RPMI8226 (cell line): ENCODE measurements around the gene EVL.
"Not testable (repeated sequence)": the region's sequence is repeated elsewhere in the genome, so short reads cannot be mapped to it uniquely, and the experiment has no call there.

ENCODE experiments used
- DNase-seq: peaks from one replicate; pipeline ENCODE4 v3.0.0-alpha.2; 2015

EVL gene, protein sequence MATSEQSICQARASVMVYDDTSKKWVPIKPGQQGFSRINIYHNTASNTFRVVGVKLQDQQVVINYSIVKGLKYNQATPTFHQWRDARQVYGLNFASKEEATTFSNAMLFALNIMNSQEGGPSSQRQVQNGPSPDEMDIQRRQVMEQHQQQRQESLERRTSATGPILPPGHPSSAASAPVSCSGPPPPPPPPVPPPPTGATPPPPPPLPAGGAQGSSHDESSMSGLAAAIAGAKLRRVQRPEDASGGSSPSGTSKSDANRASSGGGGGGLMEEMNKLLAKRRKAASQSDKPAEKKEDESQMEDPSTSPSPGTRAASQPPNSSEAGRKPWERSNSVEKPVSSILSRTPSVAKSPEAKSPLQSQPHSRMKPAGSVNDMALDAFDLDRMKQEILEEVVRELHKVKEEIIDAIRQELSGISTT

GRCh38 chr14:100065111-100065871 is at the start of gene EVL:
Gene EVL (plus strand): TSS chr14:100065422. CDS start chr14:100065501, 79 bp downstream.
- DNase-seq, result no peak

DNA sequence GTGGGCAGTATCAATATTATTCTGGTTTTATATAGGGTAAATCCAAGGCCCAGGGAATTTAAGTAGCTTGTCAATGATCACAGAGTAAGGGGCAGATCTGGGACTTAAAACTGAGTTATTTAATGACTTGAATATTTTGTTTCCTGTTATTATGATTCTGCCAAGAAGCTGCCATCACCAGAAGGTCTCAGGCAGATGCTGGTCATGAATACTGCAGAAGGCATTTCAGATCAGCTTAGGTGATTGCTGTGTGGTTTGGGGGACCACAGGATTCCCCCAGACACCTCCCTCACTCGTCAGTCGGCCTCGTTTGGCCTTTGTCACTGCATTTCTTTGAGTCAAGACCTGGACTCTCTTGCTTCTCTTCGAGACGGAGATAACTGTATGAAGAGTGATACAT is 47.7 kb upstream of the EVL start:
- DNase-seq, result no peak

- DNase-seq, result no peak
Observed at GRCh38 chr14:100018054-100018453, 47.2 kb upstream of the EVL start.

- DNase-seq, result no peak
Observed at GRCh38 chr14:100018482-100018881, 46.7 kb upstream of the EVL start.

- DNase-seq, result no peak
Observed at GRCh38 chr14:100019156-100019744, 46.0 kb upstream of the EVL start.

DNA sequence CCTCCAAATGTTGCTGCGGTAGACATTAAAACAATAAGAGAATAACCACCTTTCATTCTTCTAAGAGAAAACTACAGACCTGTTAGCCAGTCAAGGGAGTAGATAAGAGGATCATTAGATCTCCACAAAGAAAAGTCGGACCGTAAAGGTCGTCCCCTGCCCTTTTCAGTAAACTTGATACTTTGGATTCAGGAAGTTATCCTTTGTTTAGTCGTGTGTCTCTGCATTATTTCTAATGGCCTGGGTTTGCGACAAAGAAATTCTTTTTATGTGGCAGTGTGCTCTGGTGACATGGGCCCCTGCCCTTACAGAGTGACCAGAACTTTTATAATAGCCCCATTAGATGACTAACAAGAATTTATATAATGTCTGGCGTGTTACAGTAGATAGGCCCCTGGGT is 44.6 kb upstream of the EVL start:
- DNase-seq, result no peak

DNA sequence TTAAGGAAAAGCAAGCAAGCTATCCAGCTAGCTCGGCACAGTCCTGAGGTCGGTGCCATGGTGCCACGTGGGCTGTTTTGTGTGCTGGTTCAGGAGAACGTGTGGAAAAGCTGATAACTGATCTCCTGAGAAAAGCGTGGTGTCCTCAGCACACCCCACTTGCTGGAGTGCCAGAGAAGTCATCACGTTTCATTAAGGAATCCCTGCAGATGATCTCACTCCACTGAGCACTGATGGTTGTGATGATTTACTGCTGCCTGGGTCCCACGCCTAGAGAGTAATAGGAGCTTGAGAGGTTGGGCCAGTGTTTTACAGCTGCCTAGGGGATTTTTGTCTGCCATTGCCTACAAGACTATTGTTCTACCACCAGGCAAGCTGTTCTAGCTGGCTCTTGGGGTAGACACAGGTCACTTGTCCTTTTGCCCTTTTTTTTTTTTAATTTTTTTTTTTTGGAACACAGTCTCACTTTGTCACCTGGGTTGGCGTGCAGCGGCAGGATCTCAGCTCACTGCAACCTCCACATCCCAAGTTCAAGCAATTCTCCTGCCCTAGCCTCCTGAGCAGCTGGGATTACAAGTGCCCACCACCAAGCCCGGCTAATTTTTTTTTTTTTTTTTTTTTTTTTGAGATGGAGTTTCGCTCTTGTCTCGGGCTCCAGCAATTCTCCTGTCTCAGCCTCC is 42.3 kb upstream of the EVL start:
- DNase-seq, result no peak

GRCh38 chr14:100025111-100025510 is 40.1 kb upstream of the EVL start:
- peak; percentile 19 for DNase-seq

GRCh38 chr14:100027771-100028490 is 37.3 kb upstream of the EVL start:
- DNase-seq, result no peak

DNA sequence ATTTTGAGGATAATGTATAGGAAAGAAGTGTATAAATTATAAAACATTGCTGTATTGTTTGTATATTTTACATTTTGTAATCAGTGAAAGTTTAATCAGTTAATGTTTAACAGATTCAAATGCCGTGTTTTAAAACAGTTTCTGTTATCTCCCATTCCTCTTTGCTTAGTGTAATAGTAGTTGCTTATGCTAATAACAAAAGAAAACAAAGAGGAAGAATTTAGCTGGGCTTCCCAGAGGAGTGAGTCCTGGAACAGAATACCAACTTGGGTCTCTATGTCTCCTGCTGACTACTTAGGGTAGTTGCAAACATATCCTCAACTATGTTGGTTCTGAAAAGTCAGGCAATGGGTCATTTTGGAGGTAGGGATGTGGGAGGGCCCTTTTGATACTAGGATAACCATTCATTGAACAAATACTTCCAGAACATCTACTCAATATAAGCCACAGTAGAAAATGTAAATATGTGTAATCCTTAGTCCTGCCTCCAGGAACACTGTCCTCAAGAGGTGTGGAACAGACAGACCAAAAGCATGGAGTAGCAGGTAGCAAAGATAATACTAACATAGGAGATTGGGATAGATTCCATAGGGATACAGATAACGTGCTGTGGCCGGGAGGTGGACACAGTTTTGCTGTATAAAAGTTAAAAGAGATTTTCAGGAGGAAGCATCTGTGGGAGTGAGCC is 36.1 kb upstream of the EVL start:
- DNase-seq, result no peak

DNA sequence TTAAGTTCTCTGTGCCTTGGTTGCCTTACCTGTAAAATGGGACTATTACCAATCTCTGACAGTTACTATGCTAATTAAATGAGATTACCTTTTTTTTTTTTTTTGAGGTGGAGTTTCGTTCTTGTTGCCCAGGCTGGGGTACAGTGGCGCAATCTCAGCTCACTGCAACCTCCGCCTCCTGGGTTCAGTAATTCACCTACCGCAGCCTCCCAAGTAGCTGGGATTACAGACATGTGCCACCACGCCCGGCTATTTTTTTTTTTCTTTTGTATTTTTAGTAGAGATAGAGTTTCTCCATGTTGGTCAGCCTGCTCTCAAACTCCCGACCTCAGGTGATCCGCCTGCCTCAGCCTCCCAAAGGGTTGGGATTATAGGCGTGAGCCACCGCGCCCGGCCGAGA is 35.2 kb upstream of the EVL start:
- not testable (repeated sequence) for DNase-seq

- no peak for DNase-seq
Observed at GRCh38 chr14:100030452-100031153, 34.6 kb upstream of the EVL start.

DNA sequence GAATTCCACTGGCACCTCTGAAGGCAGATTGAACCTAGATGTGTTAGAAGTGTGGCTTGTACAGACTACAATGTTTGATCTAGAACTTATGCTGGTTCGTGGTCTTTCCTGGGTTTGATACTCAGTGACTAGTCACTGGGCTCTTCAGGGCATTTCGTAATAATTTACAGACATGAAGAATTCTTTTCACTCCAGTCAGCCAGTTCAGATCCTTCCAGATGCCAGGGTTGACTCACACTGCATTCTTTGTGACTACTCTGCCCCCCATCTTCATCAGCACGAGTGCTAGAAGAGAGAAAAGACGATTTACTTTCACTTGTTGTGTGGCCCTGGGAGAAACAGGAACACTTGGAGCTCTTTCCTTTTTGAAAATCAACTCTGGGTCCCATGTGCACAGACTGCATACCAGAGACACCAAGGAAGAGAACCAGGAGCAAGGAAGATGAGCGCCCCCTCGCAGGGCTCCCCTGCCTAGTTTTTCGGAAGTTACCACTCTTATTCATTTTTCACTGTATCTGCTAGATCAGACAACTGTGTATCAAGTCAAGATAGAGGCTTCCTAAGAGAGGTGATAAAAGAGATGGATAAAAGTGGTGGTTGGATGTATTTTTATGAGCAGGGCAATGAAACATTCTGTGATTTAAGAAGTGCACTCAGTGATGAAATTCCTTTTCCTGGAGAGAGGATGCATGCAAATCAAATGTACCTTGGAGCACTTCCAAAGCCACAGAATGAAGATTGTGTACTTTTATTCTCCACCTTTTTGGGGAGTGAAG is 33.5 kb upstream of the EVL start:
- DNase-seq, result no peak

DNA sequence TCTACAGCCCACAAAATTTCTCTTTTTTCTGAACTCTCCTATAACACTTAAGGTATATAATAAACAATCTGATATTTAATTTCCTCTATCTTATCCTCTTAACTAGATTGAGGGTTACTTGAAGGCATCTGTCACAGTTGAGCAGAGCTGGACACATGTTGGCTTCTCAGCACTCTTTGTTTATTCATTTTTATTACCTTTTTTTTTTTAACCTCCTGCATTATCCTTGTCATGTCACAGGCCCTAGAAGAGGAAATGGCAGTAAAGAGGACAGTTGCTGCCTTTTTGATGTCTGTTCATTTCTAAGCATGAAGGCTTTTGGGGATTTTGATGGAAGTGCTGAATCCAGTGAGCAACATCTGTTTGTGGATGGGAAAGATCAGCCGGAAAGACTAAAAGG is 32.5 kb upstream of the EVL start:
- no peak for DNase-seq

- DNase-seq, result no peak
Observed at GRCh38 chr14:100033347-100034075, 31.7 kb upstream of the EVL start.

GRCh38 chr14:100034468-100034867 is 30.8 kb upstream of the EVL start:
- no peak for DNase-seq

DNA sequence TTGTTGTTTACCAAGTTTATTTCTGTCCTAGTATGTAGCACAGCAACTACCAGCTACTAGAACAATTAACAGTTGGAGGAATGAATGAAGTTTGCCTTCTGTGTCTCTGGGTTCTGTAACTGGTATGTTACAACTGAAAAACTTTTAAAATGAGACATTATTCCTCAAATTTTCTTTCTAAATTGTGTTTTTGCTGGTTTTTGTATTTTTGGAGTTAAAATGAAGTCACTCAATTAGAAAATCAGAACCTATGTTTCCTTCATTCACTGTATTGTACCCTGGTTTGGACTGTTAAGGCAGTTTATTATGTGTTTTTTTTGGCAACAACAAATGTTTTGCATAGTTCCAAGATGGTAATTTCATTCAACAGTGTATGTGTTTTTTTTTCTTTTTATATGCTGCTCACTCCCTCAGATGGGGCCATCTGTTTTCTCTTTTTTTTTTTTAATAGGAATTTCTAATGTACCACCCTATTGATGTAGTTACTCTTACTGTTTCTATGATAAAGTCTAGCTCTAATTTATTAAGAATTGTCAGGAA is 30.2 kb upstream of the EVL start:
- no peak for DNase-seq

DNA sequence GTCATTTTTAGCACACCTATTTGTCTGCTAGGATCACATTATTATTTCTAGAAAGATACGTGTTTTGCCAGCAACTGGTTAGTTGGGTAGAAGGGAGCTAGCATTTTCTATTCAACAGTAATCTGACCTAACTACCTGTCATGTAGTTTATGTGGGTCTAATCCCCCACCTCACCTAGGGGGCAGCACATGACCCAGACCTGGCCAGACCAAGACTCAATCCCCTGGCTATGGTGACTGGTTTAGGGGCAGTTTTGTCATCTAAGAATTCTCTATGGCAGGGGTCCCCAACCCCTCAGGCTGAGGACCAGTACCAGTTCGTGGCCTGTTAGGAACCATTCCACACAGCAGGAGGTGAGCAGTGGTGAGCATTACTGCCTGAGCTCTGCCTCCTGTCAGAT is 29.5 kb upstream of the EVL start:
- DNase-seq, result no peak

GRCh38 chr14:100037353-100037752 is 27.9 kb upstream of the EVL start:
- no peak for DNase-seq

DNA sequence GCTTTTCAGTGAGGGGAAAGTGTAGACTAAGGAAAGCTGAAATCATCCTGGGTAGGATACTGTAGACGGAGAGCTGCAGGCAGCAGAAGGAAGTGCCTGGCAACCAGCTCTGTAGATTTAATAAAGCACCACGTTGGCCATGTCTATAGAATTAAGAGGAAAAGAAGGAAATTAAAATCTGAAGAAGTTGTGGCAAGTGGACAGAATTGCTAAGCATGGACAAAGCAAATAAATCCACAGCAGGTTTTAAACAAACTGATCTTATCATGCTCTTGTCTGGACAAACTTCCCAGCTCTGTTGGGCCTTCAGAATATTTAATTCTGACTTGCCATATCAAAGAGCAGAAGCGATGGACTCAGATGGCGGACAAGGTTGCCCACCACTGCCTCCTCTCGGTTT is 27.2 kb upstream of the EVL start:
- DNase-seq, result no peak
